Middle frontal gyrus (tissue), 1 donor: ENCODE results near the gene HAUS5.

Experiments
- DNase-seq: peaks from one replicate; pipeline ENCODE4 v3.0.0-alpha.2; 2015; ENCODE audit warnings: low spot score; ENCODE audit errors: extremely low spot score

HAUS5 gene

GRCh38 chr19:35670686-35671085, 58.2 kb downstream of the HAUS5 start:
- DNase-seq: no peak

- no peak for DNase-seq
Observed at GRCh38 chr19:35671818-35672217, 59.3 kb downstream of the HAUS5 start.

GRCh38 chr19:35673121-35673804, 60.7 kb downstream of the HAUS5 start:
- DNase-seq: no peak
